ENCODE data around the gene DHRS12.

DHRS12 gene

DNA sequence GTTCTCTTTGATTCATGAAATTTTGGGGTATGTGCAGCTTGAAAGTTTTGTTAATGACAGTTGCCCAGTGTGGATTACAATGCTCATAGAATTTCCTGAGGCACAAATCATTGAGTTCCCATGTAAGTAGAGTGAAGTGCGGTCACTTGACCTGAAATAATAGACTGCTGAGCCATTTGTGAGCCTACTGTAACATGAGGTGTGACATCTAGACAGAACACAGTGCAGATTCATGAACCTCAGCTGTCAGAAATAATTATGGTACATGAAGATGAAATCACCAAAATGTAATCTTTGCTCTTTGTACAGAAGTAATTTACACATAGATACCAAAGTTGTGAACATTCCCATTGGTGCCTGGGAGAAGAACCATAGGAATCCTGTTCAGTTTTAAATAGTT is 84.6 kb downstream of the DHRS12 start:
- no peak for DNase-seq
